ENCODE results near the gene HNMT. TPM values are rescaled to one million over a fixed set of nuclear protein-coding genes. Genes with fewer than 3 reads are reported as not detected.

The HNMT gene
- total and polyA plus RNA-seq, 2 of the 13 experiments (the other 11 are each of a cell fraction or from before 2014, with no cell fraction given): 279 to 309 TPM

GRCh38 chr2:137964066-137964858 lies at the start of gene HNMT (continued):
- TF ChIP-seq ZNF30 (CRISPR knock-in tag; IDR thresholded peaks at IDR 0.05) (0 out of 2 replicates have a peak, but pooled peaks have one; percentile 66), ISL2 (CRISPR knock-in tag; IDR thresholded peaks at IDR 0.05) (peak; percentile 98), RARG (CRISPR knock-in tag; IDR thresholded peaks at IDR 0.05; ENCODE audit: low read depth) (no peak; the same call in 1 of the 2 replicates), ZNF230 (CRISPR knock-in tag; IDR thresholded peaks at IDR 0.05) (no peak), TRIM22 (IDR thresholded peaks at IDR 0.05) (no peak), ZNF709 (CRISPR knock-in tag; IDR thresholded peaks at IDR 0.05) (0 out of 2 replicates have a peak, but pooled peaks have one; percentile 70), ZNF670 (CRISPR knock-in tag; IDR thresholded peaks at IDR 0.05; ENCODE audit: borderline replicate concordance) (peak; percentile 93; the same call in 1 of the 2 replicates), ATM (IDR thresholded peaks at IDR 0.05; ENCODE audit: borderline replicate concordance) (no peak), HNRNPH1 (optimal IDR thresholded peaks at IDR 0.05; ENCODE audit: low read depth, low read length) (peak; percentile 93), ZNF3 (CRISPR knock-in tag; IDR thresholded peaks at IDR 0.05) (peak; percentile 11; the same call in 1 of the 2 replicates), GABPA (IDR thresholded peaks at IDR 0.05; ENCODE audit: low read depth, low read length) (no peak), GABPA (CRISPR knock-in tag; IDR thresholded peaks at IDR 0.05; ENCODE audit: low read depth) (peak; percentile 75), ZBTB42 (CRISPR knock-in tag; IDR thresholded peaks at IDR 0.05) (no peak), ZNF816 (CRISPR knock-in tag; IDR thresholded peaks at IDR 0.05; ENCODE audit: borderline replicate concordance) (peak; percentile 92; the same call in 1 of the 2 replicates), TCF7 (IDR thresholded peaks at IDR 0.05; ENCODE audit: low read depth) (peak; percentile 89), RFX5 (IDR thresholded peaks at IDR 0.05; ENCODE audit: low read depth, low read length) (no peak), FOXK1 (CRISPR knock-in tag; IDR thresholded peaks at IDR 0.05; ENCODE audit: borderline replicate concordance, low read depth) (peak; percentile 93), ZBTB1 (CRISPR knock-in tag; IDR thresholded peaks at IDR 0.05; ENCODE audit: borderline replicate concordance) (no peak), ZNF382 (CRISPR knock-in tag; IDR thresholded peaks at IDR 0.05; ENCODE audit: borderline replicate concordance) (no peak), ZBTB7B (CRISPR knock-in tag; IDR thresholded peaks at IDR 0.05) (peak; percentile 58; the same call in 1 of the 2 replicates), ZNF34 (CRISPR knock-in tag; IDR thresholded peaks at IDR 0.05; ENCODE audit: borderline replicate concordance) (no peak)
- TF ChIP-seq, protein P1, sequence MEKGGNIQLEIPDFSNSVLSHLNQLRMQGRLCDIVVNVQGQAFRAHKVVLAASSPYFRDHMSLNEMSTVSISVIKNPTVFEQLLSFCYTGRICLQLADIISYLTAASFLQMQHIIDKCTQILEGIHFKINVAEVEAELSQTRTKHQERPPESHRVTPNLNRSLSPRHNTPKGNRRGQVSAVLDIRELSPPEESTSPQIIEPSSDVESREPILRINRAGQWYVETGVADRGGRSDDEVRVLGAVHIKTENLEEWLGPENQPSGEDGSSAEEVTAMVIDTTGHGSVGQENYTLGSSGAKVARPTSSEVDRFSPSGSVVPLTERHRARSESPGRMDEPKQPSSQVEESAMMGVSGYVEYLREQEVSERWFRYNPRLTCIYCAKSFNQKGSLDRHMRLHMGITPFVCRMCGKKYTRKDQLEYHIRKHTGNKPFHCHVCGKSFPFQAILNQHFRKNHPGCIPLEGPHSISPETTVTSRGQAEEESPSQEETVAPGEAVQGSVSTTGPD (CRISPR knock-in tag; IDR thresholded peaks at IDR 0.05): peak; percentile 25; the same call in 1 of the 2 replicates
- TF ChIP-seq, protein P2, sequence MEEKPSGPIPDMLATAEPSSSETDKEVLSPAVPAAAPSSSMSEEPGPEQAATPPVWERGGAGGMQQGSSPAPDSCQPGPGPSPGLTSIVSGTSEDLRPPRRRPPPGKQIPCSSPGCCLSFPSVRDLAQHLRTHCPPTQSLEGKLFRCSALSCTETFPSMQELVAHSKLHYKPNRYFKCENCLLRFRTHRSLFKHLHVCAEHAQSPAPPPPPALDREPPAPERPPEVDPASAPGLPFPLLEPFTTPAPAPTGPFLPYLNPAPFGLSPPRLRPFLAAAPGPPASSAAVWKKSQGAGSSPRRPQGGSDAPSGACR (CRISPR knock-in tag; IDR thresholded peaks at IDR 0.05): peak; percentile 72
- TF ChIP-seq, protein P3, sequence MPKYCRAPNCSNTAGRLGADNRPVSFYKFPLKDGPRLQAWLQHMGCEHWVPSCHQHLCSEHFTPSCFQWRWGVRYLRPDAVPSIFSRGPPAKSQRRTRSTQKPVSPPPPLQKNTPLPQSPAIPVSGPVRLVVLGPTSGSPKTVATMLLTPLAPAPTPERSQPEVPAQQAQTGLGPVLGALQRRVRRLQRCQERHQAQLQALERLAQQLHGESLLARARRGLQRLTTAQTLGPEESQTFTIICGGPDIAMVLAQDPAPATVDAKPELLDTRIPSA (CRISPR knock-in tag; IDR thresholded peaks at IDR 0.05; ENCODE audit: borderline replicate concordance): no peak
- TF ChIP-seq, protein P4, sequence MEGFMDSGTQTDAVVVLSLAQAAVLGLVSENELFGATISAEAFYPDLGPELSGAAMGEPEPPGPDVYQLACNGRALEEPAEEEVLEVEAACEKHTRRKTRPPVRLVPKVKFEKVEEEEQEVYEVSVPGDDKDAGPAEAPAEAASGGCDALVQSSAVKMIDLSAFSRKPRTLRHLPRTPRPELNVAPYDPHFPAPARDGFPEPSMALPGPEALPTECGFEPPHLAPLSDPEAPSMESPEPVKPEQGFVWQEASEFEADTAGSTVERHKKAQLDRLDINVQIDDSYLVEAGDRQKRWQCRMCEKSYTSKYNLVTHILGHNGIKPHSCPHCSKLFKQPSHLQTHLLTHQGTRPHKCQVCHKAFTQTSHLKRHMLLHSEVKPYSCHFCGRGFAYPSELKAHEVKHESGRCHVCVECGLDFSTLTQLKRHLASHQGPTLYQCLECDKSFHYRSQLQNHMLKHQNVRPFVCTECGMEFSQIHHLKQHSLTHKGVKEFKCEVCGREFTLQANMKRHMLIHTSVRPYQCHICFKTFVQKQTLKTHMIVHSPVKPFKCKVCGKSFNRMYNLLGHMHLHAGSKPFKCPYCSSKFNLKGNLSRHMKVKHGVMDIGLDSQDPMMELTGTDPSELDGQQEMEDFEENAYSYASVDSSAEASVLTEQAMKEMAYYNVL (CRISPR knock-in tag; IDR thresholded peaks at IDR 0.05; ENCODE audit: borderline replicate concordance): peak; percentile 100

All from HepG2 (cell line).